Fibroblast of lung (primary cell): Measurements from ENCODE around the gene GHDC. TPM values are rescaled to one million over a fixed set of nuclear protein-coding genes. Genes with fewer than 3 reads are reported as not detected.

Source experiments
- DNase-seq, 2 donors: peaks; one replicate each; pipeline versions ENCODE4 v3.0.0 to v3.0.0-alpha.2; 2010; ENCODE audit warnings: low read depth in 2 of 2
- H2AFZ ChIP-seq: 2 replicates; pipeline ENCODE4 v1.5.1; 2012; ENCODE audit warnings: low read length, control low read depth, inconsistent platforms
- H3K27ac ChIP-seq: 2 replicates; pipeline ENCODE4 v1.5.1; 2011; ENCODE audit warnings: low read length, control low read depth; ENCODE audit not compliant: insufficient read depth
- H3K27me3 ChIP-seq: 2 replicates; pipeline ENCODE4 v1.5.1; 2011; ENCODE audit warnings: mild to moderate bottlenecking, low read length; ENCODE audit not compliant: control insufficient read depth, insufficient read depth
- H3K36me3 ChIP-seq: 2 replicates; pipeline ENCODE4 v1.5.1; 2011; ENCODE audit warnings: low read length; ENCODE audit not compliant: control insufficient read depth, insufficient read depth
- H3K4me1 ChIP-seq: 2 replicates; pipeline ENCODE4 v1.5.1; 2011; ENCODE audit warnings: low read length; ENCODE audit not compliant: control insufficient read depth, insufficient read depth; ENCODE audit errors: extremely low read depth
- H3K4me2 ChIP-seq: 2 replicates; pipeline ENCODE4 v1.5.1; 2011; ENCODE audit warnings: low read length, control low read depth; ENCODE audit not compliant: insufficient read depth; ENCODE audit errors: extremely low read depth
- H3K4me3 ChIP-seq, 4 experiments: fragments of 200-600 bp in 1 of 4; sonication (generic) in 1 of 4; replicated peaks in 1 of 4; 2 replicates each; pipeline ENCODE4 v1.5.1; 2011 to 2016; ENCODE audit warnings: low read length in 4 of 4, low read depth in 3 of 4, mild to moderate bottlenecking in 3 of 4, control low read depth in 2 of 4, inconsistent platforms in 1 of 4, mixed read lengths in 1 of 4; ENCODE audit not compliant: insufficient read depth in 1 of 4; ENCODE audit errors: control extremely low read depth in 1 of 4
- H3K79me2 ChIP-seq: 2 replicates; pipeline ENCODE4 v1.5.1; 2012; ENCODE audit warnings: mild to moderate bottlenecking, low read length, inconsistent platforms; ENCODE audit not compliant: control insufficient read depth, insufficient read depth
- H3K9ac ChIP-seq: 2 replicates; pipeline ENCODE4 v1.5.1; 2011; ENCODE audit warnings: mild to moderate bottlenecking, low read length, control low read depth; ENCODE audit not compliant: insufficient read depth
- H3K9me3 ChIP-seq: 2 replicates; pipeline ENCODE4 v1.5.1; 2012; ENCODE audit warnings: low read depth, low read length; ENCODE audit not compliant: control insufficient read depth, insufficient read depth
- H4K20me1 ChIP-seq: 2 replicates; pipeline ENCODE4 v1.5.1; 2011; ENCODE audit warnings: low read length; ENCODE audit not compliant: control insufficient read depth, insufficient read depth; ENCODE audit errors: extremely low read depth
- EZH2 ChIP-seq: IDR thresholded peaks from 2 replicates; pipeline ENCODE4 v1.5.1; 2012; ENCODE audit warnings: low read length, control low read depth, mild to moderate bottlenecking; ENCODE audit errors: missing control alignments
- polyA plus RNA-seq, 2 donors: library from polyadenylated mRNA; depleted of rRNA in 1 of 2; stranded (reverse) in 1 of 2; unstranded in 1 of 2; fragments of >200 nt; gene quantifications; 2 replicates each; pipeline ENCODE4 v1.2.1, GENCODE V29; 2011 to 2012; ENCODE audit warnings: missing spikeins in 1 of 2
- total RNA-seq: library from RNA; depleted of rRNA; stranded (reverse); fragments of >200 nt; gene quantifications from 2 replicates; pipeline ENCODE4 v1.2.1, GENCODE V29; 2014
- TF ChIP-seq, protein P1 (sequence below), 2 donors: IDR thresholded peaks in 1 of 2; conservative IDR thresholded peaks in 1 of 2; 1 replicate in 1 of 2; 2 replicates in 1 of 2; pipeline ENCODE4 v1.5.1; 2011 to 2012; ENCODE audit warnings: low read length in 2 of 2, control low read depth in 1 of 2, inconsistent platforms in 1 of 2, low read depth in 1 of 2, mild to moderate bottlenecking in 1 of 2

The GHDC gene
- total and polyA plus RNA-seq, 2 donors (not counting 1 experiment from before 2014, with no cell fraction given): 6.7 to 26.6 TPM

DNA sequence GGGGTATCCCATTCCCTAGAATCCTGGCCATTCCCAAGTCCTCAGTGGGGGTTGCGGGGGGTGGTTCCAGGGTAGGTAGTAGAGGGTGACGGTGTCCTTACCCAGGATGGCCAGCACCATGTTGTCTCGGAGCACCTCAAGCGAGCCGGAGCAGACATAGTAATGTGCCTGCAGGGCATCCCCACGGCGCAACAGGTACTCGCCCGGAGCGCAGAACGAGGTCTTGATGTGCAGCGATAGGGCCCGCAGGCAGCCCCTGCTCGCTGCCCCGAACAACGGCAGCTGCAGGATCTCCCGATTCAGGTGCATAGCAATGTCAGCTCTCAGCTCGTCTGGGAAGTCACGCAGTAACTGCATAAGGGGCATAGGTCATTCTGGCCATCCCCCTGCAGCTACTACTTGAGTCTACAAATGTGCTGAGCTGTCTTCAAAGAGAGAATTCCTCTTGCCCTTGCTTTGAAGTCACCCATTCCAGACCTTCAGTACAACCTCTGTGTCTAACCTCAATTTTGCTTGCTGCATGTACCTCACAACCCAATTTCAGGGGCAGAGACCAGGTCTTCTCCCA, 28.0 kb downstream of the GHDC start:
- Histone ChIP-seq H3K79me2 (no peaks in the 10 kb centered on the region), H3K9me3 (no peaks in the 10 kb centered on the region), H3K4me1 (no peaks in the 10 kb centered on the region), H2AFZ (no peak overlapping the region), H3K36me3 (no peaks in the 10 kb centered on the region), H4K20me1 (no peaks in the 10 kb centered on the region), H3K9ac (no peak overlapping the region), H3K27me3 (no peaks in the 10 kb centered on the region), H3K27ac (no peak overlapping the region), H3K4me2 (no peak overlapping the region), H3K4me3 (no peak overlapping the region)
- no peak for DNase-seq
- no peak for TF ChIP-seq EZH2
- TF ChIP-seq, protein P1, sequence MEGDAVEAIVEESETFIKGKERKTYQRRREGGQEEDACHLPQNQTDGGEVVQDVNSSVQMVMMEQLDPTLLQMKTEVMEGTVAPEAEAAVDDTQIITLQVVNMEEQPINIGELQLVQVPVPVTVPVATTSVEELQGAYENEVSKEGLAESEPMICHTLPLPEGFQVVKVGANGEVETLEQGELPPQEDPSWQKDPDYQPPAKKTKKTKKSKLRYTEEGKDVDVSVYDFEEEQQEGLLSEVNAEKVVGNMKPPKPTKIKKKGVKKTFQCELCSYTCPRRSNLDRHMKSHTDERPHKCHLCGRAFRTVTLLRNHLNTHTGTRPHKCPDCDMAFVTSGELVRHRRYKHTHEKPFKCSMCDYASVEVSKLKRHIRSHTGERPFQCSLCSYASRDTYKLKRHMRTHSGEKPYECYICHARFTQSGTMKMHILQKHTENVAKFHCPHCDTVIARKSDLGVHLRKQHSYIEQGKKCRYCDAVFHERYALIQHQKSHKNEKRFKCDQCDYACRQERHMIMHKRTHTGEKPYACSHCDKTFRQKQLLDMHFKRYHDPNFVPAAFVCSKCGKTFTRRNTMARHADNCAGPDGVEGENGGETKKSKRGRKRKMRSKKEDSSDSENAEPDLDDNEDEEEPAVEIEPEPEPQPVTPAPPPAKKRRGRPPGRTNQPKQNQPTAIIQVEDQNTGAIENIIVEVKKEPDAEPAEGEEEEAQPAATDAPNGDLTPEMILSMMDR (conservative IDR thresholded peaks at IDR 0.05 in 1 of 2, IDR thresholded peaks at IDR 0.05 in 1 of 2; ENCODE audit: low read depth in 1 of 2, low read length in 2 of 2): no peak

DNA sequence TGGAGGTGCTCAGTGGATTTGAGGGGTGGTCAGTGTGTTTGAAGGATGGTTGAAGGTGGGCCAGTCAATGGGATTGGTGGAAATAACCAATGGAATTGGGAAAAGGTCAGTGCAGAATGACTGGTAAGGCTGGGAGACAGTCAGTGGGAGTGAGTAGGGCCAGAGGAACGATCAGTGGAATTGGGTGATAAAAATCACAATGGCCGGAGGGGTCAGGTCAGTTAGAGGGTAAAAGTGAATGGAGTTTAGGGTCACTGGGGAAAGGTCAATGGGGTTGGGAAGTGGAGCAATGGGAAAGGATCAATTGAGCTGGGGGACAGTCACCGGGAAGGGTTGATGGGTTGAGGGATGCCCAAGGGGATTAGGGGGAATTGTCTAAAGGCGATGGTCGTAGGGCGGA, 28.5 kb downstream of the GHDC start:
- no peak for TF ChIP-seq EZH2
- TF ChIP-seq, protein P1 (conservative IDR thresholded peaks at IDR 0.05 in 1 of 2, IDR thresholded peaks at IDR 0.05 in 1 of 2; ENCODE audit: low read depth in 1 of 2, low read length in 2 of 2): no peak
- no peak overlapping the region for H3K9ac ChIP-seq
- no peaks in the 10 kb centered on the region for H3K79me2 ChIP-seq
- DNase-seq: no peak
- no peaks in the 10 kb centered on the region for H3K36me3 ChIP-seq
- no peak overlapping the region for H3K27ac ChIP-seq
- H3K27me3 ChIP-seq: no peaks in the 10 kb centered on the region
- H3K4me3 ChIP-seq: no peak overlapping the region
- no peak overlapping the region for H2AFZ ChIP-seq
- H3K4me2 ChIP-seq: no peak overlapping the region
- no peaks in the 10 kb centered on the region for H3K4me1 ChIP-seq
- no peaks in the 10 kb centered on the region for H3K9me3 ChIP-seq
- H4K20me1 ChIP-seq: no peaks in the 10 kb centered on the region

DNA sequence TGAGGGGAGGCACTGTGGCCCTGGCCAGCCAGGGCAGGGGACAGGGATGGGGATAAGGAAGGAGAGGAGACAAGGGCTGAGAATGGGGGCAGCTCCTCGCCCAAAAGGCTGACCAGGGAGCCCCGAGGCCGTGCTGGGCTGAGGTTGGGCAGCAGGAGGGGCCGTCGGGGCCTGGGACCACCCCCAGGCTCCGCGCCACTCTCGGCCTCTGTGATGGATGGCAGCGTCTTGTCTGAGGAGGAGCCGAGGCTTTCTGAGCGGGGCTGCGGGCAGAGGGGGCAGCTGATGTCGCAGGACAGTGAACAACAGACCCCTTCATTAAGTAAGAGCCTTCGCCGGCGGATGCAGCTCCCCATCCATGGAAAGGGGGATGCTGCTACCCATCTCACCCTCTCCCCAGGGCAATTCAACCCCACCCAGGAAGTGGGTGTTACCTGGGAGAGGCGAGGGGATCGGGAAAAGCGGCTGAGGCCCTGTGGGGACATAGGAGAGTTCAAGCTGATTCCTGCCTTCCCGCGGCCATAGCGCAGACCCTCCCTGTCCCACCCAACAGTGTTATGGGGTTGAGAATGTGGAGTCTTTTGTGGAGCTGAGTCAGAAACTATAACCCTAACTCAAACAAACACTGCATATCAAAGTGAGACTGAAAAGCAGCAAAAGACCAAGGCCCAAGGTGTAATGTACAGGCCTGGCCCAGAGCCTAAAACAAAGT, 30.4 kb downstream of the GHDC start:
- Histone ChIP-seq H3K9me3 (no peaks in the 10 kb centered on the region), H3K4me3 (no peak overlapping the region), H3K4me2 (no peak overlapping the region), H3K9ac (no peak overlapping the region), H3K27me3 (no peaks in the 10 kb centered on the region), H2AFZ (no peak overlapping the region), H3K4me1 (no peaks in the 10 kb centered on the region), H4K20me1 (no peaks in the 10 kb centered on the region), H3K36me3 (no peaks in the 10 kb centered on the region), H3K27ac (no peak overlapping the region), H3K79me2 (no peaks in the 10 kb centered on the region)
- TF ChIP-seq EZH2: no peak
- TF ChIP-seq, protein P1 (conservative IDR thresholded peaks at IDR 0.05 in 1 of 2, IDR thresholded peaks at IDR 0.05 in 1 of 2; ENCODE audit: low read depth in 1 of 2, low read length in 2 of 2): no peak
- DNase-seq: no peak
